ENCODE measurements around the gene MRTFA.

DNA sequence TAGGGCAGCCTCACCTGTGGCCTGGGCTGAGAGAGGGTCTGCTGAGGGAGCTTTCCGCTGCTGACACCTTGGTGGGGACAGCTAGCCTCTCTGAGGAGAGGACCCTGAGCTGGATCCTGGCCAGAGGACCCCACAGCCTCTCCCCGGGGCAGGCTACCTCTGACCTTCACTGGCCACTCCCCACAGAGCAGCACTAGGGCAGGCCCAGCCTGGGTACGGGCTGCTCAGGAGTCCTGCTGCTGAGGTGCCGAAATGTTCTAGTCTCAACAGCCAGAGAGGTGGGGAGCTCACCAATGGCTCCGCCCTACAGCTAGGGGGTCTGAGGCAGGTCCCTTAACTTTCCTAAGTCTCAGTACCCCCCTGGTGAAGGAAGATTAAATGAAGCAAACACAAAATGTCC lies 218.6 kb downstream of the MRTFA start:
- TF ChIP-seq, protein P1, sequence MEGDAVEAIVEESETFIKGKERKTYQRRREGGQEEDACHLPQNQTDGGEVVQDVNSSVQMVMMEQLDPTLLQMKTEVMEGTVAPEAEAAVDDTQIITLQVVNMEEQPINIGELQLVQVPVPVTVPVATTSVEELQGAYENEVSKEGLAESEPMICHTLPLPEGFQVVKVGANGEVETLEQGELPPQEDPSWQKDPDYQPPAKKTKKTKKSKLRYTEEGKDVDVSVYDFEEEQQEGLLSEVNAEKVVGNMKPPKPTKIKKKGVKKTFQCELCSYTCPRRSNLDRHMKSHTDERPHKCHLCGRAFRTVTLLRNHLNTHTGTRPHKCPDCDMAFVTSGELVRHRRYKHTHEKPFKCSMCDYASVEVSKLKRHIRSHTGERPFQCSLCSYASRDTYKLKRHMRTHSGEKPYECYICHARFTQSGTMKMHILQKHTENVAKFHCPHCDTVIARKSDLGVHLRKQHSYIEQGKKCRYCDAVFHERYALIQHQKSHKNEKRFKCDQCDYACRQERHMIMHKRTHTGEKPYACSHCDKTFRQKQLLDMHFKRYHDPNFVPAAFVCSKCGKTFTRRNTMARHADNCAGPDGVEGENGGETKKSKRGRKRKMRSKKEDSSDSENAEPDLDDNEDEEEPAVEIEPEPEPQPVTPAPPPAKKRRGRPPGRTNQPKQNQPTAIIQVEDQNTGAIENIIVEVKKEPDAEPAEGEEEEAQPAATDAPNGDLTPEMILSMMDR (IDR thresholded peaks at IDR 0.05), result no peak
- TF ChIP-seq POLR2A (IDR thresholded peaks at IDR 0.05), result no peak

Data from right lobe of liver (tissue), 4 donors.